NCI-H2107 treated with DMSO at 0.1 percent for 48 hours (cell line): ENCODE results near the gene MYH9.
"Not testable (repeated sequence)": the region's sequence is repeated elsewhere in the genome, so short reads cannot be mapped to it uniquely, and the experiment has no call there.

Experiments used
- DNase-seq: peaks from one replicate; lab custom pipeline; 2025; ENCODE audit not compliant: unreplicated experiment; lab: John Stamatoyannopoulos, UW

MYH9 gene

GRCh38 chr22:36415415-36416168 is 27.8 kb upstream of the MYH9 start:
- DNase-seq = no peak

DNA sequence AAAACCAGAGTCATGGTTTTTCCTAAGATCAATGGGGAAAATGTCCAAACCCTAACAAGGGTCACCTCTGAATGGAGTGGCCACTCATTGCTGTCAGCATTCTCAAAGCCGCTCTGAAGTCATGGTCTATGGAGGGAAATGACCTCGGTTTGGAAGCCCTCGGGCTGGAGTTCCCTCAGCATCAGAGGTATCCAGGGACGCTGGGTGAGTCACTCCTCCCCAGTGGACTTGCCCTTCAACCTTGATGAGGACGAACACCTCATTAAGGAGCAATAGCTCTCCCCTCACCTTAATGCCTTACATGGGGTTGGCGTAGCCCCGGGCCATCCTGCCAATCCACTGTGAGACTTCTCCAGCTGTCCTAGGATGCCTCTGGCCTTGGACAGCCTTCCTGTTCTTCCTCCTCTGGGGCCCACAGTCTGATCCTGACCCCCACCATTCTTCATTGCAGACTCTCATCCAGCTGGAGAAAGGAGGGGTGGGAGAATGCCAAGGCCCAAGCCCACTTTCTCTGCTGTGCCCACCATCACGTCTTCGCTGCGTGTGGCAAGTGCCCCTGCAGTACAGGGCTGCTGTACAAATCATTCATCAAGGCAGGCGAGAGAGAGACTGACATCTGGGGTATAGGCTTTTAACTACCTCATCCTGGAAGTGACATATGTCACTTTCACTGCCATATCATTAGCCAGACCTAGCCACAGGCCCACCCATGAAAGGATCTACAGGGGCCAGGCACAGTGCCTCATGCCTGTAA is 25.4 kb upstream of the MYH9 start:
- no peak for DNase-seq

DNA sequence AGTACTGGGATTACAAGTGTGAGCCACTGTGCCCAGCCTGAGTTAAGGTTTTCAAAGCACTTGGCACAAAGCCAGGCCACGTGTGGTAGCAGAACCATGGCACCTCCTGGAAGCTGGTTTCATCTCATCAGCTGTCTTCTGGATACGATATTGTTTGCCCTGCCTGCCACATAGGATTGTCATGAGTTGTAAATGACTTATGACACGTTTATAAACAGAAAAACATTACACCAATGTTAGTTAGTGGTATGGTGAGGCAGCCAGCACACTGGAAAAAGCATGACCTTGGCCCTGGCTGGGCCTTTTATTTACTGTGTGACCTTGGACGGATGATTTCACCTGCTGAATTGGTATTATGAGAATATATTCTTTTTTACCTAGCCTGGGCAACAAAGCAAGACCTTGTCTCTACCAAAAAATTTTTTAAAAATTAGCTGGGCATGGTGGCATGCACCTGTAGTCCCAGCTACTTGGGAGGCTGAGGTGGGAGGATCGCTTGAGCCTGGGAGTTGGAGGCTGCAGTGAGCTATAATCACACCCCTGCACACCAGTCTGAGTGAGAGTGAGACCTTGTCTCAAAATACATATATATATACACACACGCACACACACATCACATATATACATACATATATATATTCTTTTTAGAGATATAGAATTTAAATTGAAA is 24.0 kb upstream of the MYH9 start:
- DNase-seq = no peak

DNA sequence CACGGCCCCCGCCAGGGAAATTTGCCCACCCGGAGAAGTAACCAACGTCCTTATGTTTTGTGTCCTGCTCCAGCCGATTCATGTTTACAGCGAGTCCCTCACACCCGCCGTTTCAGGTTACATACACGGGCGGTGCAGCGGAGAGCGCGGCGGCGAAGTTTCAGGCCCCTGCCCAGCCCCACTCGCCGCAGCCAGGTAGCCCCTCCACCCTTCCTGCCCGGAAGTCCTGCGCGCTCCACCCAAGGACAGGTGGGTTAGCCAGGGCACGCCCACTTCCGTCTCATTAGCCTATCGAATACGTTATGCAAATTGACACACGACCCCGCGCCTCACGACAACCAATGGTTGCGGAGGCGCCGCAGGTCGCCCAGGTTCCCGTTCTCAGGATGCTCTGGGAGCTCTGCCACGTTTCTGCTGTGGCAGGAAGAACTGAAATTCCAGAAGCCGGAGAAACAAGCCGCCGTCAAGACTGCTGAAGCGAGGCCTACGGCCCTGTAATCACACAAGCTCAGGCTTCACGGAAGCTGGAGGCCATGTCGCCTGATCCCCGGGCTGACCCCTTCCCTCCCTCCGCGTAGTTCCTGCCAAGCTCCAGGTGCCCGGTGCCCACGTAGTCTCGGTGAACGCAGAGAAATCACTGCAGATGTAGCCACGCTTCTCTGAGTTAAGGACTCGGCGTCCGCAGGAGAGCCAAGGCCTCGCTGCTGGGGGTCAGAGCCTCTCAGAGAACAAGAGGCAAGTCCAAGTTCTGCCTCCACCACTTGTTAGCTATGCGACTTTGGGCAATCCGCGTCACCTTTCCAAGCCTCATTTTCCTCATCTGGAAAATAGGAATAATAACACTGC is 22.4 kb upstream of the MYH9 start:
- peak; percentile 93 for DNase-seq

- DNase-seq = not testable (repeated sequence)
These were observed 21.8 kb upstream of the MYH9 start for GRCh38 chr22:36409554-36409910.

GRCh38 chr22:36409056-36409455 is 21.3 kb upstream of the MYH9 start:
- no peak for DNase-seq

- DNase-seq = no peak
These were observed 19.0 kb upstream of the MYH9 start for GRCh38 chr22:36406721-36407120.

DNA sequence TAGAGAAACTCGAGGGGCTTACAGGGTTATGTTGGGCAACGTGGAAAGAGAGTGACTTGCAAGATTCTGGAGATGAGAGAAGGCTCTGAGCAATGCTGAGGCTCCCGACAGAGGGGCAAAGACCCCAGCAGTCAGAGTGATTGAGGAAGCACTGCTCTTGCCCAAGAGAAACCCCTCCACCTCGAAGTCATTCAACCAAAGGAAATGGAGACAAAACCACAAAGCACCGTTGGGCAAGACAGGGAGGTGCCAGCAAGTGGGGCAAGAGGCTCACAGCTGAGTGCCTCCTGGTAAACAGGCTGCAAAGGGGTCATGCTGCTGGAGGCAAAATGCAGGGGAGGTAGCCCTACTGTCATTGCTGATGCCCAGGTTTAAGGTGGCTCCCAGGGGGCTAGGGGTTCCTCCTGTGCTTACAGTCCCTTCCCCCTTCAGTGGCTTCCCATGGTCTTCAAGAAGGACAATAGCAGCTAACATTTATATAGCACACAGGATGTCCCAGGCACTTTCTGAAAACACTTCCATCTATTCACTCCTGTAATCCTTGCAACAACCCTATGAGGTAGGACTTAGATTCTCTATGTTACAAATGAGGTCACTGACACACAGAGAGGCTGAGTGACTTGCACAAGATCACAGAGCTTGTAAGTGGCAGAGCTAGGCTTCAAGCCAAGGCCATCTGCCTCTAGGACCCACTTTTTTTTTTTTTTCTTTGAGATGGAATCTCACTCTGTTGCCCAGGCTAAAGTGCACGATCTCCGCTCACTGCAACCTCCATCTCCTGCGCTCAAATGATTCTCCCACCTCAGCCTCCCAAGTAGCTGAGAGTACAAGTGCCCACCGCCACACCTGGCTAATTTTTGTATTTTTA is 18.1 kb upstream of the MYH9 start:
- DNase-seq = peak; percentile 30

- DNase-seq = no peak
These were observed 17.5 kb upstream of the MYH9 start for GRCh38 chr22:36405221-36405661.

- DNase-seq = no peak
These were observed 16.7 kb upstream of the MYH9 start for GRCh38 chr22:36404446-36404845.

- DNase-seq = no peak
These were observed 11.7 kb upstream of the MYH9 start for GRCh38 chr22:36399472-36399778.

DNA sequence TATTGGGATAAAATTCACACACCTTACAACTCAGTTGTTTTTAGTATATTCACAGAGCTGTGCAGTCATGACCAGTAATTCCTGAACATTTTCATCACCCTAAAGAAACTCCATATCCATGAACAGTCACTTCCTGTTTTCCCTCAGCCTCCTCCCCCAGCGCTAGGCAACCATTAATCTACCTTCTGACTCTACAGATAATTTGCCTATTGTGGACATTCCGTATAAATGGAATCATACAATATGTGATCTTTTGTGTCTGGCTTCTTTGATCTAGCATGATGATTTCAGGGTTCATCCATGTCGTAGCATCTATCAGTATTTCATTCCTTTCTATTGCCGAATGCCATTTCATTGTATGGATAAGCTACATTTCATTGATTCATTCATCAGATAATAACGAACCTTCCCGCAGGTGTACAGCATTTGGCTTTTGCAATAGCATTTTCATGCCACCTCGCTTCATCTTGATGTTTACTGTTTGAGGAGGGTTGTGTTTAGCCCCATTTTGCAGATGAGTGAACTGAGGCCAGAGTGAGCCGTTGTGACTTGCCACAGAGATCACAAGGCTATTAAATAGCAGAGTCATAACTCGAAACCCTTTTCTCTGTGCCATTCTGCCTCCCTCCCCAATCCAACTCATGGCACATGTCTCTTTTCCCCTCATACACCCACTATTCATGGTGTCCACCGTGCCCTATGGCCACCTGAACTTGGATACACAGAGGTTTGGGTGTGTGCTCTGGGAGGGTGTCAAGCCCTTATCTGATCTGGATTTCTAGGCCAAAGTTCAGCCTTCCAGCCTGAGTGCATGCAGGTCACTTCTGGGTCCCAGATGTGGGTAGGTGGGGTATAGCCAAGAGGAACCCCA is 11.1 kb upstream of the MYH9 start:
- no peak for DNase-seq

DNA sequence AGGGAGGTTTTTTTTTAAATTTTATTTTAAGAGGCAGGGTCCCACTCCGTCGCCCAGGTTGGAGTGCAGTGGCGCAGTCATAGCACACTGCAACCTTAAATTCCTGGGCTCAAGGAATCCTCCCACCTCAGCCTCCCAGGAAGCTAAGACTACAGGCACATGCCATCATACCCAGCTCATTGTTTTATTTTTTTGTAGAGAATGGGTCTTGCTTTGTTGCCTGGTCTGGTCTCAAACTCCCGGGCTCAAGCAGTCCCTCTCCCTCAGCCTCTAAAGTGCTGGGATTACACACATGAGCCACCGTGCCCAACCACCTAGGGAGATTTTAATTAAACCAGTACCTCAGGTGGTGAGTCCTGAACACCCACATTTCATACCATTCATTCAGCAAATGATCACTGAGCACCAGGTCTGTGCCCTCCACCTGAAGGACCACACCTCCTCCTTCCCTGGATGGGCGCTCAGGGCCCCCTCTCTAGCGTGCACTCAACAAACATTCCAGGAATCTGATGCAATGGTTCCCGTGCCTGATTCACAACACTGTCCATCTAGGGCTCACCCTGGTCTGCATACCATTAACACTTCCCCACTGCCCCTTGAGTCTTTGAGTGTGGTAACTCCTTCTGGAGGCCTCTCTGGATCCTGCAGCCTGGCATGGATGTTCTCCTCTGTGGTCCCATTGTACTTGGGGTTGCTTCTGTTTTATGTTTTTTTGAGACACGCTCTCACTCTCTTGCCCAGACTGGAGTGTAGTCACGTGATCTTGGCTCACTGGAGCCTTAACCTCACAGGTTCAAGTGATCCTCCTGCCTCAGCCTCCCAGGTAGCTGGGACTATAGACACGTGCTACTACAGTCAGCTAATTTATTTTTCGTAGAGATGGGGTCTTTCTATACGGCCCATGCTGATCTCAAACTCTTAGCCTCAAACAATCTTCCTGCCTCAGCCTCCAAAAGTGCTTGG is 9.6 kb upstream of the MYH9 start:
- DNase-seq = no peak

DNA sequence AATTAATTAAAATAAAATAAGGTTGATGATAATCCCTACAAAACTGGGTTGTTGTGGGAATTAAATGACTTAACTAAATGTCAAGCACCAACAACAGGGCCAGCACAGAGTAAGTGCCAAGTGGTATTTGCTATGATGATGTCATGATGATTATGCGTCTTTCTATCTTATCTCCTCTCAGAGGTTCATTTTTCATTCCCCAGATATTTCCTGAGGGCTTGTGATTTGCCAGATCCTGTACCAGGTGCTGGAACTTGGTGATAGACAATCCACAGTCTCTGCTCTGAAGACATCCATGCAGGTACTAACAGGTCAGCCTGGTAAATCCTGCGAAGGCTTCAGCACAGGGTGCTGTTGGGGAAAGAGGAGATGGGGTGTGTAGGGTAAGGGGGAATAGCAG is 8.1 kb upstream of the MYH9 start:
- no peak for DNase-seq

GRCh38 chr22:36395055-36395849 is 7.5 kb upstream of the MYH9 start:
- DNase-seq = no peak

DNA sequence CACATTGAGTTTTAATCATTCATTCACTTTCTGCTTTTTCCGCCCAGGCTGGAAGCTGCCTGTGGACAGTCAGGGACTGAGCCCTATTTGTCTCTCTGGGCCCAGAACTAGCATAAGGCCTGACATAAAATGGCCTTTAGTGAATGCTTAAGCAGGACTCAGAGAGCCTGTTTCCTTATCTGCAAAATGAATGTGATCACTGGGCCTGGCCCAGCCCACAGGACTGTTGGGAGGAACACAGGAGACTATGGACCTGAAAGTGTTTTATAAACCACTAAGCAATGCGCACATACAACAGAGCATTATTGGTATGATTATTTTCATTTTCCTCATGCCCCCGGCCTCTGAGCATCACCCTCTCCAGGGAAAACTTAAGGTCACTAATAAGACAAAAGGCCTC is 3.9 kb upstream of the MYH9 start:
- no peak for DNase-seq

DNA sequence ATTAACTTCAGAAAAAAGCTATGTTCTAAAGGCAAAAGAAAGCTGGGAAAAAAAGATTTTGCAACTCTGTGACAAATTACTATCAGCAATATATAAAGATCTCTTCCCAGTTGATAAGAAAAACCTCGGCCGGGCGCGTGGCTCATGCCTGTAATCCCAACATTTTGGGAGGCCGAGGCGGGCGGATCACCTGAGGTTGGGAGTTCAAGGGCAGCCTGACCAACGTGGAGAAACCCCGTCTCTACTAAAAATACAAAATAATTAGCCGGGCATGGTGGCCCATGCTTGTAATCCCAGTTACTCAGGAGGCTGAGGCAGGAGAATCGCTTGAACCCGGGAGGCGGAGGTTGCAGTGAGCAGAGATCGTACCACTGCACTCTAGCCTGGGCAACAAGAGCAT is 1.4 kb upstream of the MYH9 start:
- not testable (repeated sequence) for DNase-seq

- no peak for DNase-seq
These were observed 133 bp downstream of the MYH9 start for GRCh38 chr22:36387709-36387958.
